AML-193 (cell line): ENCODE results near the gene VPS13A.

Experiments
- DNase-seq, 2 experiments: peaks; one replicate each; lab custom pipeline; 2025; lab: John Stamatoyannopoulos, UW

VPS13A gene

GRCh38 chr9:77177143-77177893, at the start of gene VPS13A:
VPS13A (plus strand) TSS chr9:77177534; CDS start chr9:77177705, 171 bp downstream.
- DNase-seq, result peak; percentile 89 to 91

DNA sequence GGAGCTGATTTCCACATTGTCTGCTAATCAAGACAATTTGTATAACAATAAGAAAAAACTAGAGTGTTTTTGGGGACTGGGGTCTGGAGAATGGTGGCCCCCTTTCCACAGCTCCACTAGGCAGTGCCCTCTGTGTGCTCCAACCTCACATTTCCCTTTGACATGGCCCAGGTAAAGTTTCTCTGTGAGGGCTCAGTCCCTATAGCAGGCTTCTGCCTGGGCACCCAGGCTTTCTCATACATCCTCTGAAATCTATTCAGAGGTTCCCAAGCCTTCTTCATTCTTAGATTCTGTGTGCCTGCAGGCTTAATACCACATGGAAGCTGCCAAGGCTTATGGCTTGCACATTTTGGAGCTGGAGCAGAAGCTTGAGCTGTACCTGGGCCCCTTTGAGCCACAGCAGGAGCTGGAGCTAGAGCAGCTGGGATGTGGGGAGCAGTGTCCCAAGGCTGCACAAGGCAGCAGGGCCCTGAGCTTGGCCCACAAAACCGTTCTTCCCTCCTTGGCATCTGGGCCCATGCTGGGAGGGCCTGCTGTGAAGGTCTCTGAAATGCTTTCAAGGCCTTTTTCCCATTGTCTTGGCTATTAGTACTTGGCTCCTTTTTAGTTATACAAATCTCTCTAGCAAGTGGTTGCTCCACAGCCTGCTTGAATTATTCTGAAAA, 49.1 kb upstream of the VPS13A start:
- no peak for DNase-seq

DNA sequence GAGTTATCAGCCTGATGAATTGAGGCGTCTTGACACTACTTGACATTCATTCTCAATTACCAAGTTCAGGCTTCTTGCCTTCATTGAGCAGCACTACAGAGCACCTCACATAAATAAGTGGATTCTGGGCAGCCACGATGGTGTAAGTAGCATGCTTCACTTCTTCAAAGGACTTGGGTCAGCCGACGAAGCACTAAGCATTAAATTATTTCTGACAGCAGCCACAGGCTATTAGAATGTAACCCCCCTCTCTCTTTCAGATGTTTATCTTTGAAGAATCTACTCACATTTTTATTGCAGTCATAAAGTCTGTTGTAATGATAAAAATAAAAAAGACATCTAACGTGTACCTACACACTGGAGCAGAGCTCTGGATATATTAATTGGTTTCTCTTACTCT, 45.9 kb upstream of the VPS13A start:
- no peak for DNase-seq

GRCh38 chr9:77133011-77133410, 44.3 kb upstream of the VPS13A start:
- no peak for DNase-seq

- DNase-seq, result no peak
Measured at GRCh38 chr9:77142366-77142765, 35.0 kb upstream of the VPS13A start.

- DNase-seq, result no peak
Measured at GRCh38 chr9:77149879-77150278, 27.5 kb upstream of the VPS13A start.

DNA sequence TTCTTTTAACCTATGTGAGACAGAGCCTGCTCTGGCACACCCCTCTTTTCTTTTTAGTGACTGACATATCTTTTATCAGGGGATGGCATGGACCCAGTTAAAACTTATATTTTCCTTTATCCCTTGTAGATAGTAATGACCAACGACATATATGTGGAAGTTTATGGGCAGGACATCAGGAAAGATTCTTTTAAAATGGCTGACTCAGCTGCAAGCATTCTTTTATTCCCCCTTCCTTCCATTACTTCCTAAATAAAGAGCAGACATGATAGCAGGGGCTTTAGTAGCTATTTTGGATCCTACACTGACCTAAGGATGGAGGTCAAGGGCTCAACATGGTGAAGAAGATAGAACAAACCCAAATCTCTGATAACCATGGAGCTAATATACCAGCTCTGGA, 25.0 kb upstream of the VPS13A start:
- no peak for DNase-seq

GRCh38 chr9:77156646-77157371, 20.5 kb upstream of the VPS13A start:
- DNase-seq, result no peak

DNA sequence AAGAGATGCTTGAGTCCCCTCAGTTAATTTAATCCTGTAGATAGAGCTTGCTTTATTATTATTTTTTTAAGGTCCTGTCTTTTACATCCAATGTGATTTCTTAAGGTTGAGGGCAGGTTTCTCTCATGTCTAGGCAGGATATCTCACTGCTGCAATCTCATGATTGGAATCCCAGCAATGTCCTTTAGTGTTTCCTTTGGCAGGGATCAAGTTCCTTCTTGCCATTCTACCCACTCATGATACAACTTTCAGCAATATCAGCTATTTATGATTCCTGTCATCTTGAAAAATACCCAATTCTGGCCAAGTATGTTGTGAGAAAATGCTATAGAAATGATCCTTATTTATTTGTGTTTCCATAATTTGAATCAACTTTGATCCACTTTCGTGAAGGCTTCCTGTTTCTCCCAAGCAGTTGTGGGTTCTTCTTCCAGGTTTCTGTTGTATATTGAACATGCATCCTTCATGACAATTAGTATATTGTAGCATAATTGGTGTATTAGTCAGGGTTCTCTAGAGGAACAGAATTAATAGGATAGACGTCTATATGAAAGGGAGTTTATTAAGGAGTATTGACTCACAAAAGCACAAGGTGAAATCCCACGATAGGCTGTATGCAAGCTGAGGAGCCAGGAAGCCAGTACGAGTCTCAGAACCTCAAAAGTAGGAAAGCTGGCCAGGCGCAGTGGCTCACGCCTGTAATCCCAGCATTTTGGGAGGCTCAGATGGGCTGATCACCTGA, 18.4 kb upstream of the VPS13A start:
- no peak for DNase-seq

DNA sequence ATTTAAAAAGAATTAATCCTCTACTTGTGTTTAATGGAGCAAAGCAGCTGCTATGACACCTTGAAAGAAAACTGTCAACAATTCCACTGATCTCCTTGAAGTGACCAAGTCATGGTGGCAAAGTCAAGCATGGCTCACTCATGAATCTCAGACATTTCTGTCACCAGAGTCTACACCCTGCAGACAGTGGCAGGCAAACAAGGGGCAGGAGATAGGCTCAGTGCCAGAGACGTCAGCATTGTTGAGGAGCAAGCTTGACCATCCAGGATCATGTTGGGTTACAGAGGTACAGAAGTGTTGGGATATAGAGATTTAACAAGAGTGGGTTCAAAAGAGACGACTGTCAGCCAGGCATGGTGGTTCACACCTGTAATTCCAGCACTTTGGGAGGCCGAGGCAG, 16.1 kb upstream of the VPS13A start:
- no peak for DNase-seq

- no peak for DNase-seq
Measured at GRCh38 chr9:77161966-77162365, 15.4 kb upstream of the VPS13A start.

DNA sequence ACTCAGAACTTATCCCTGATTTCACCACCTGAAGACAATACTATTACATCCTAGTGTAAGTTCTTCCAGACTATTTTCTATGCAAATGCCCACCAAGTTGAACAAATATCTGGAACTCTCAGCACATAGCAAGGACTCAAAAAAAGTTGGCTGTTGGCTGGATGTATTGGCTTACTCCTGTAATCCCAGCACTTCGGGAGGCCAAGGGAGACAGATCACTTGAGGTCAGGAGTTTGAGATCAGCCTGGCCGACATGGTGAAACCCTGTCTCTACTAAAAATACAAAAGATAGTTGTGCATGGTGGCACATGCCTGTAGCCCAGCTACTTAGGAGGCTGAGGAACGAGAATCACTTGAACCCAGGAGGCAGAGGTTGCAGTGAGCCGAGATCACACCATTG, 15.0 kb upstream of the VPS13A start:
- no peak for DNase-seq

DNA sequence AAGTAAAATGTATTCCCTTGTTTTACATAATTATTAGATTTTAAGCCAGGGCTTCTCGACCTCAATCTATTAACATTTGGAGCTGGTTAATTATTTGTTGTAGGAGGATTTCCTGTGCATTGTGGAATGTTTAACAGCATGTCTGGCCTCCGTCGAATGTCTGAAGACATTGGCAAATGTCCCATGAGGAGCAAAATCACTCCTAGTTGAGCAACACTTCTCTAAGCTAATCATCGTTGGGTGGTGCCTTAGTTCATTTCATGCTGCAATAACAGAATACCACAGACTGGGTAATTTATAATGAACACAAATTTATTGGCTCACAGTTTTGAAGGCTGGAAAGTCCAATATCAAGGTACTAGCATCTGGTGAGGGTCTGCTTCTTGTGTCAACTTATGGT, 13.4 kb upstream of the VPS13A start:
- DNase-seq, result no peak

DNA sequence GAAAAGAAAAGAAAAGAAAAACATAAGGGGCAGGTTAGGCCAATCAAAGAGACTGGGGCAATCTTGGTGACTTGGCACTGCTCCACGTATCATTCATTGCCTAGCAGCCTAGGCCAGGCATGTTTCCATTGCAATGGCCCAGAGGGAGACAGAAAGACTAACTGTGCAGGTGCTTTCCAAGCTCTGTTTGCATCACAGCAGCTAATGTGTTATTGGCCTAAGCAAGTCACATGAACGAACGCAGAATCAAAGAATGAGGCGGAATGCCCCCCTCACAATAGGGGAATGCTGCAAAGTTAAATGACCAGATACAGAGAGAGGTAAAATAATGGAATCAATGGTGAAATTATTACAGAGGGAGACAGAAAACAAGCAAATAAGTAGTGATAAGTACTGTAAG, 11.1 kb upstream of the VPS13A start:
- no peak for DNase-seq

DNA sequence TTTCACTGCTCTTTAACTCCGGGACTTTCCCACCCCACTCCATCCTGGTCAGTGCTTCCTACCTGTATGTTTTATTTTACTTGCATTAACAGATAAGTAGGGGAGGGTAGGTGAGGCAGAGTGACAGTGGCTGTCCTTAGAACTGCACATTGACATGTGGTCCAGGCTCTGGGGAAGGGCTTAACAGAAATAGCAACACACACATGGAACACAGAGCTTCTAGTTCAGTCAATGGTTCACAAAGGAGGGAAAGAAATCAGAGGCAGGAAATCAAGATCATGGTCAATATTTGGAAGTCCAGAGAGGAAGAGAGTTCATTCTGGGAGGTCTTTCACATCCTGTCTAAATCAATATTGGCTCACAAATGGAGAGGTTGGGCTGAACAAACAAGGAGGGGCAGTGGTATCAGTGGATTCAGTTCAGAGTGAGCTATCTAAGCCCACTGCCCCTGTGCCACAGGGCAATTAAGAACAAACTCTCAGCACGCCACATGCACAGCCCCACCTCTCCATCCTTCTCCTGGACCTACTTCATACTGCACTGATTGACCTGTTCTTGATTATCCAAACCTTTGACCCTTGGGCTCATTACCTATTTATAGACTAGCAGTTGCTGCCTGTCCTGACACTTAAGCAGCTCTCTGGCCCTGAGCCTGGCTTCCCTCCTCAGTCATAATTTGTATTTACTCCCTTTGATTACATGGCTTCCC, 6.2 kb upstream of the VPS13A start:
- no peak for DNase-seq

GRCh38 chr9:77175151-77175550, 2.2 kb upstream of the VPS13A start:
- DNase-seq, result no peak

DNA sequence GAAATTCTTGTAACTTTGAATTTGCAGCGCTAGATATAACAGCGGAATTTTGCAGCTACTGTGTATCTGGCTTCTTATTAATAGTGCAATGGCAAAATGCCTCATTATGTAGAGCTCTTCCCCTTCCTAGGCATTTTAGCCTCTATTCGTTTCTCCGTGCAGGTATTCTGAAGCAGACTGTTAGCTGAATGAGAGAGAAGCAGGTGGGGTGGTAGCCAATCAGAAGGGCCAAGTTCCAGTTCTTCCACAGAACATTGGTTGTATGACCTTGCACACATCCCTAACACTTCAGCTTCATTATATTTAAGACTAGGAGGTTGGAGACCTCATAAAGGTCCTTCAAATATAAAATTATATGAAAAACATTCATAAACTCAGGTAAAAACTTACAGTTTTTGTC, 1.2 kb upstream of the VPS13A start:
- no peak for DNase-seq

- DNase-seq, result peak in 1 of 2 experiments; percentile 82
Measured at GRCh38 chr9:77176686-77177142, 620 bp upstream of the VPS13A start.

GRCh38 chr9:77177894-77178794, 810 bp downstream of the VPS13A start:
- DNase-seq, result peak; percentile 25 to 27

DNA sequence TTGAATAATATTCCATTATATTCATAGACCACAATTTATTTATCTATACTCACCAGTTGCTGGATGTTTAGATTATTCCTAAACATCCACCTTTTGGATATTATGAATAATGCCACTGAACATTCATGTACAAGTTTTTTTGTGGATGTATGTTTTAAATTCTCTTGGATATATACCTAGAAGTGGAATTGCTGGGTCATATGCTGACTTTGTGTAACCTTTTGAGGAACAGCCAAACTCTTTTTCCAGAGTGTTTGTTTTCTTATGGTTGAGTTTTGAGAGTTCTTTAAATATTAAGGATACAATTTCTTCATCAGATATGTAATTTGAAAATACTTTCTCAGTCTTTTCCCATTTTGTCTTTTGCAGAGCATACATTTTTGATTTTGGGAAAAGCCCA, 2.7 kb downstream of the VPS13A start:
- no peak for DNase-seq

- DNase-seq, result no peak
Measured at GRCh38 chr9:77183581-77183980, 6.2 kb downstream of the VPS13A start.
